Measurements from ENCODE around the gene MEGF9.
"Not testable (repeated sequence)": the region's sequence is repeated elsewhere in the genome, so short reads cannot be mapped to it uniquely, and the experiment has no call there.

MEGF9 gene

GRCh38 chr9:120659676-120660075 lies 54.6 kb downstream of the MEGF9 start:
- no peak for DNase-seq (ENCODE audit: low read depth, low spot score)

- DNase-seq (ENCODE audit: low read depth, low spot score), result no peak
Observed at GRCh38 chr9:120659209-120659608, 55.1 kb downstream of the MEGF9 start.

- no peak for DNase-seq (ENCODE audit: low read depth, low spot score)
Observed at GRCh38 chr9:120655005-120655622, 59.2 kb downstream of the MEGF9 start.

- no peak for DNase-seq (ENCODE audit: low read depth, low spot score)
Observed at GRCh38 chr9:120654272-120654671, 60.0 kb downstream of the MEGF9 start.

GRCh38 chr9:120653762-120654161 lies 60.5 kb downstream of the MEGF9 start:
- no peak for DNase-seq (ENCODE audit: low read depth, low spot score)

GRCh38 chr9:120652934-120653333 lies 61.3 kb downstream of the MEGF9 start:
- no peak for DNase-seq (ENCODE audit: low read depth, low spot score)

- no peak for DNase-seq (ENCODE audit: low read depth, low spot score)
Observed at GRCh38 chr9:120650352-120650751, 63.9 kb downstream of the MEGF9 start.

GRCh38 chr9:120648581-120649197 lies 65.6 kb downstream of the MEGF9 start:
- no peak for DNase-seq (ENCODE audit: low read depth, low spot score)

GRCh38 chr9:120646948-120647347 lies 67.3 kb downstream of the MEGF9 start:
- DNase-seq (ENCODE audit: low read depth, low spot score), result no peak

- DNase-seq (ENCODE audit: low read depth, low spot score), result no peak
Observed at GRCh38 chr9:120645760-120646159, 68.5 kb downstream of the MEGF9 start.

GRCh38 chr9:120643061-120643460 lies 71.2 kb downstream of the MEGF9 start:
- DNase-seq (ENCODE audit: low read depth, low spot score), result no peak

- no peak for DNase-seq (ENCODE audit: low read depth, low spot score)
Observed at GRCh38 chr9:120642129-120642770, 72.0 kb downstream of the MEGF9 start.

GRCh38 chr9:120640874-120641273 lies 73.4 kb downstream of the MEGF9 start:
- DNase-seq (ENCODE audit: low read depth, low spot score), result not testable (repeated sequence)

- no peak for DNase-seq (ENCODE audit: low read depth, low spot score)
Observed at GRCh38 chr9:120640380-120640779, 73.9 kb downstream of the MEGF9 start.

- no peak for DNase-seq (ENCODE audit: low read depth, low spot score)
Observed at GRCh38 chr9:120637919-120638318, 76.4 kb downstream of the MEGF9 start.

- no peak for DNase-seq (ENCODE audit: low read depth, low spot score)
Observed at GRCh38 chr9:120636194-120636957, 77.9 kb downstream of the MEGF9 start.

GRCh38 chr9:120635011-120635410 lies 79.3 kb downstream of the MEGF9 start:
- DNase-seq (ENCODE audit: low read depth, low spot score), result no peak

- DNase-seq (ENCODE audit: low read depth, low spot score), result no peak
Observed at GRCh38 chr9:120630333-120630732, 83.9 kb downstream of the MEGF9 start.

GRCh38 chr9:120628925-120629497 lies 85.3 kb downstream of the MEGF9 start:
- DNase-seq (ENCODE audit: low read depth, low spot score), result not testable (repeated sequence)

GRCh38 chr9:120628207-120628924 lies 85.9 kb downstream of the MEGF9 start:
- DNase-seq (ENCODE audit: low read depth, low spot score), result no peak

- no peak for DNase-seq (ENCODE audit: low read depth, low spot score)
Observed at GRCh38 chr9:120627073-120627472, 87.2 kb downstream of the MEGF9 start.
